Occipital lobe (tissue), 2 donors: ENCODE results near the gene CD274. TPM values are rescaled to one million over a fixed set of nuclear protein-coding genes. Genes with fewer than 3 reads are reported as not detected.

ENCODE experiments used
- DNase-seq: peaks from one replicate; lab custom pipeline; 2025; lab: John Stamatoyannopoulos, UW
- total RNA-seq: library from RNA; depleted of rRNA; stranded (reverse); fragments of >200 nt; gene quantifications from one replicate; pipeline ENCODE4 v1.2.3, GENCODE V29; 2014

Gene CD274
- total RNA-seq, 1 donor from 2014 or later, result 0.62 TPM

- DNase-seq, result no peak
Observed at GRCh38 chr9:5499889-5500398, 49.6 kb downstream of the CD274 start.

DNA sequence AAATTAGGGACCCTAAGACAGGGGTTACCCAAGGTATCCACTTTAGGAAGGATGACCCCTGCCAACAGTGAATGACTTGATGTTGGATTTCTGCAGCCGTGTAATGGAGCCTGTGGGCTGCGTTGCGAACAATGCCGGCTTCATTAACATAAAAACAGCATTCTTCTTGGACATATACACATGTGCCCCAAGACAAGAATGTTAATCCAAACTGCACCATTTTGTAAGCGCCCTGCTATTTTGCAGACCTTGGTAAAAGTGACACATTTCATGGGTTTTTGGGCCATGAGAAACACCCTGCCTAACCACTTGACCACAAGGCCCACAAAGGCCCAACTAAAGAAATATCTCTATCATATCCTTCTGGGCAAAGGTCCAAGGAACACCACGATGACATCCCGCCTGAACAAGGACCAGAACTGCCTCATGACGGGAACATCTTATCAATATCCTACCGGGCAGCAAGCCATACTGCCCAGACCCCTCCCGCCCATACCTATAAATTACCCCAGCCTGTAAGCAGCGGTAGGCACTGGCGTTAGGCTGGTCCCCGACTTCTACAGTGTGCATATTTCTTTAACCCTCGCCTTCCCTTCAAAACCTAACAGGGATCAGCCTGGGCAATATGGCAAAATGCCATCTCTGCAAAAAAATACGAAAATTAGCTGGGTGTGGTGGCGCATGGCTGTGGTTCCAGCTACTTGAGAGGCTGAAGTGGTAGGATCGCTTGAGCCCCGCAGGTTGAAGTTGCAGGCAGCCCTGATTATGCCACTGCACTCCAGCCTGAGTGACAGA, 50.3 kb downstream of the CD274 start:
- DNase-seq, result no peak

GRCh38 chr9:5502553-5502952, 52.2 kb downstream of the CD274 start:
- DNase-seq, result no peak

DNA sequence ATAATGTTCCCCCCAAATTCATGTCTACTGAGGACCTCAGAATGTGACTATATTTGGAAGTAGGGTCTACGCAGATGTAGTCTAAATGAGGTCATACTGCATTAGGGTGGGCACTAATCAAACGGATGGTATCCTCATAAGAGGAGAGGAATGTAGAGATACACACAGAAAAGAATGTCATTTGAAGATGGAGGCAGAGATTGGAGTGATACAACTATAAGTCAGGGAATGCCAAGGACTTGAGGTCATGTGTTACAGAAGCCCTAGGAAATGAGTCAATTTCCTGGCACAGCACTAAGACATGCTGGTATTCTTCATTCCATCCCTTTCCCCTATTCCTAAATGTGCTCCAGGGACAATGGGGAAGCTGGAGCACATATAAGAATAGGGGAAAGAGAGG, 59.2 kb downstream of the CD274 start:
- no peak for DNase-seq

GRCh38 chr9:5510360-5510931, 60.1 kb downstream of the CD274 start, which contains the start of gene PDCD1LG2:
PDCD1LG2 (plus strand) TSS chr9:5510531; CDS start chr9:5522547, 12,016 bp downstream.
- no peak for DNase-seq

GRCh38 chr9:5510989-5511388, 60.6 kb downstream of the CD274 start:
- no peak for DNase-seq

DNA sequence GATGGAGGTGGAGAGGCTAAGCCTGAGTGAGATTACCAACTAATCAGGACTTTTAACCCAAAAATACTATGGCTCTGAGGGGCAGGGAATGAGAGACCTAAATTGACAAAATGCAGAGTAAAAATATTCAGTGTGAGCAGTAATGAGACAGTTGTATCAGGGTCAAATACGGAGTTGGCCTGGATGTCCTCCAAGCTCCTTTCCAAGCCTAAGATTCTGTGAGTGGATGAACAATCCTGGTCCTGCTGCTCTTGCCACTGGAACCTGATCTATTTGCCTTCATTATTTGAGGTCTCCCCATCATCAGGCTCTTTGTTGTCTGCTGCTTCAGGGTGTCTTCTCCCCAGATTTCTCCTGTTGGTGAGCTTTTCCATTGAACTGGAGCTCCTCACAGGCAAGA, 61.1 kb downstream of the CD274 start:
- DNase-seq, result no peak

- DNase-seq, result no peak
Observed at GRCh38 chr9:5511935-5512580, 61.7 kb downstream of the CD274 start.

- no peak for DNase-seq
Observed at GRCh38 chr9:5512658-5513452, 62.5 kb downstream of the CD274 start.

DNA sequence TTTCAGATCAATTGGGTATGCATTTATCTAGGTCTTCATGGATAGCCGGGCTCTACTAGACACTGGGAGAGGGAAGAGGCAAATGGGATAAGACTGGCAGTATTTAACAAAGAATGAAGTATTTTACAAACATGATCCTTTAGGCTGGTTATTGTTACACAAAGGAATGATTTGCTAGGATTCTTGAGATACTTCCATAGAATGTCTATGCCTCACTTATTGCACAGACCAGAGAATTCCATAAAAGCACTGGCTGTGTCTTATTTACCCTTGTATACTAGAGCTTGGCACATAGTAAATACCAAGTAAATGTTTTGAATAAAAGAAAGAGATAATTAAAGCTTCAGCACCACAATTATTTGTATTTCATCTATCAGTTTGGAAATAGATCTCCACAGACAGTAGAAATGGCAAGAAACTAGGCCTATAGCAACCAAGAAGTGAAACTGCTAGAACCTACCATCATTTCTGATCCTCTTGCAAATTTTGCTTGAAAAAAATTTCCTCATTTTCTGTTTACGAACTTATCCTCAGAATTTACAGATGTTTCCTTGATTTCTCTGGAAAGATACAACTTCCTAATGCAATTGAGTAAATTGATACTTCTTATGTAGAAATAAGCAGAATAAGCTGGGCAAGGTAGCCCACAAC, 63.7 kb downstream of the CD274 start:
- DNase-seq, result no peak

- no peak for DNase-seq
Observed at GRCh38 chr9:5514617-5515260, 64.4 kb downstream of the CD274 start.

DNA sequence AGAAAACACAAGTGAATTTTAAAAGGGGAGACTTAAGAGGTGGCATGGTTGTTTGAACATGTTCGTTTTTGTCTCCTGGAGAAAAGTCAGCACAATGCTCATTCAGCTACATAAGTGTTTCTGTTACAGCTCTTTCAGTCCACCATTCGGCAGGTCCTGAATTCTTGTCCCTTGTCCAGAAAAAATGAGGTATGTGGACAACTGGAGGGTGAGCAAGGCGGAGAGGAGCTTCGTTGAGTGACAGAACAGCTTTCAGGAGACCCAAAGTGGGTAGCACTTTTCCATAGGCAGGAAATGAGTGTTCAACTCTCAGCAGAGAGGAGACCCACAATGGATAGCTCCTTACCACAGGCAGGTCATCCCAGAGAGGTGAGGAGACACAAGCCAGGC, 64.9 kb downstream of the CD274 start:
- no peak for DNase-seq

DNA sequence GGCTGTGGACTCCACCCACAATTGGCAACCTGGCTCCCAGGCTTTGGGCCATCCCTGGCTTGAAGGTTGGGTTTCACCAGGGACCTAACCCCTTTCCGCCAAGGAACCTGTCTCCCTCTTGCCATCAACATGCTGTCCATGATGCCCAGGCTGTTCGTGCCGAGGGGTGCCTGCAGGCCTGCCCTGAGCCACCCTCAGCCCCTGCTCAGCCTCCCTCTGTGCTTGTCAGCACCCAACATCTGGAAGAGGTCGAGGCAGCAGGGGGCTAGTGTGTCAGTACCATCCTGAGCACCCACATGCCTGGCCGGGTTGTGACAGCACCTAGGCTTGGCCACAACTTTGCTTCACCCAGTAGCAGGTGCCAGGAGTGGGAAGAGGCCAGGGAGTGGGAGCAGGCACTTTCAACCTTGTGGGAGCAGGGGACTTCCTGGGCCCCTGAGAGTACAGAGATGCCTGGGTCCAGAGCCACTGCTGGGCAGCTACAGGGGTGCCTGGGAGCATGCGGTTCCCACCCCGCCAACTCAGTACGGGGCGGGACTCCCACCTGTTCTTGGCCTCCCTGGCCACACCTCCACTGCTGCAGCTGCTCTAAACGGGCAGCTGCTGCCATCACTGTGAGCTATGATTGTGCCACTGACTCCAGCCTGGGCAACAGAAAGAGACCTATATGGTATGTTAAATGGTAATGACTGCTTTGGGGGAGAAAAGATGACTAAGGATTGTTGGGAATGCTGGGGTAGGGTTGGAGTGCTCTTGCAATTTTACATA, 66.3 kb downstream of the CD274 start:
- no peak for DNase-seq

DNA sequence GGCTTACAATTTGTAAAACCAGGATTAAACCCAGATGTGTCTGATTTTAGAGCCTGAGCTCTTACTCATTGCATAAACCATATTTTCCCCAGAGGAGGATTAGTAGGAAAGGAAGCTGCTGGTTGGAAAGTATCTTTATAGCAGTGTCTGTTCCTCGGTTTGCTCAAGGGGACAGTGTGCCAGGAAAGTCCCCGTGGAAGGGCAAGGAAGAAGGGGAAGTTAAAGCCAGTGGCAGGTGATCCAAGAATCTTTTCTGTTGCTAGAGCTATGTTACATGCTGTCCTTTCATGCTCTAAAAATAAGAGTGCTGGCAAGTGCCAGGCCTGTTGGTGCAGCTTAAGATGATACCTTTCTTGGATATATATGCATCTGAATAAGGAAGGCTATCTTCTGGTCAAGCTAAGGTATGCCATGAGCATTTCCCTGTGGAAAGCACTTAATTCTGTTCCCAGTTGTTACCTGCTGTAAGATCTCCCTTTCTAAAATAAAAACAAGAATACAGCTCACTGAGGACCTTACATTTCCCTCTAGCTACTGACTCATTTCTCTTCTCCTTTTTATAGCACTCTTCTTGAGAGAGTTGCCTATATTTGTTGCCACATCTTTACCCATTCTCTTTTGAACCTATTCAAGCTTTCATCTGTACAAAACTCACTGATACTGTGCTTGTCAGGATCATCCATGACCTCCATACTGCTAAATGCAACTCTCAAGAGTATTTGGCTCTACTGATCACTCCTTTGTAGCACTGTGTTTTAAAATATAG, 68.0 kb downstream of the CD274 start:
- no peak for DNase-seq

DNA sequence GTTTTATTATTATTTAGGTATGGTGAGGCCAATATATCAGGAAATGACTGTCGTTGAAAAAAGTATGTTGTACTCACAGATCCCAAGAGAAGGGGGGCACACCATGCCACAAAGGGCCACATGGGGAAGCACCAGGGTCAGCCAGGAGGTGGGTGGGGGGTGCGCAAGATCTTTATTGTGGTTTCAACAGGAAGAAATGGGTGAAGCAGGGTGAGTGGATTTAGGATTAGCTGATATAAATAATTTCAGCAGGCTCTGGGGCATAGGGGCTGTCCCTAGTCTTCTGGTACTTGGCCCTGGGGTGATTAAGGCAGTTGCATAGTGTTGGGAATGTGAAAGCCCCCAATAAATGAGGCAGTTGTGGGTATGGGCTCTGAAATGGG, 68.6 kb downstream of the CD274 start:
- DNase-seq, result no peak
